GM19395 (cell line): ENCODE results near the gene MGAT3.

Experiments used
- ATAC-seq: cut with Tn5 transposase; IDR thresholded peaks from one replicate; pipeline ENCODE4 v1.9.1; 2021; ENCODE audit warnings: mild to moderate bottlenecking, moderate library complexity; ENCODE audit not compliant: unreplicated experiment

MGAT3 gene

DNA sequence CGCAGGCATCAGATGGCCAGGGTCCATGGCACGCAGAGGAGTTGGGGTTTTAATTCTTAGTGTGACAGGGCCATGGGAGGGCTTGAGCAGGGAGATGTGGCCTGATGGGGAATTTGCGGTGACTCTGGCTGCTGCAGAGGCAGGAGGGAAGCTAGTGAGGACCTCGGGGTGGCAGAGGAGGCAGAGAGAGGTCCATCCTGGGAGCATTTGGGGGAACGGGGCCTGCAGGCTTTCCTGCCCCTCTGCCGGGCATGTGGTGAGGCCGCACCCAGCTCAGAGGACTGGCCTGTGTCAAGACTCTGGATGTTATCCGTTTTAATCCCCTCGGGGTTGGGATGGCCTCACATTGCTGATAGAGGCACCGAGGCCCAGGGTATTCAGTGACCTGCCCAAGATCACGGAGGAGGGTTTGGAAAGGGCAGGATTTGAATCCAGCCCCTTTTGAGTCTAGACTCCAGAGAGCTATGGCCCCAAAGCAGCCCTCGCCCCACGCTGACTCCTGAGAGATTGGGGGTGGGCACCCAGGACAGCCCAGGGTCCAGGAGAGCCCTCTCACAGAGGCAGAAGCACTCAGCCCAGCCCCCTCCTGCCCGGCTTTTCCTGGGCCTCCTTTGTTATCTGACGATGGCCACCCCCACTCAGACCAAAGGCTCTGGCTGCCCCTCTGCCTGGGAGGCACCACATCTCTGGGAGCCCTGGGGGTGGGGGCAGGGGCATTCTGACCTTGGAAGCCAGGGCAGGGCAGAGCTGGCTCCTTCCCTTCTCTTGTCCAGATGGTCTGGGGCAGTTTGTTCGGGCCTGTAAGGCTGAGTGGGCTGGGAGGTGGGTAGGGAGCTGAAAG, 13.9 kb downstream of the MGAT3 start:
- ATAC-seq = no peak

DNA sequence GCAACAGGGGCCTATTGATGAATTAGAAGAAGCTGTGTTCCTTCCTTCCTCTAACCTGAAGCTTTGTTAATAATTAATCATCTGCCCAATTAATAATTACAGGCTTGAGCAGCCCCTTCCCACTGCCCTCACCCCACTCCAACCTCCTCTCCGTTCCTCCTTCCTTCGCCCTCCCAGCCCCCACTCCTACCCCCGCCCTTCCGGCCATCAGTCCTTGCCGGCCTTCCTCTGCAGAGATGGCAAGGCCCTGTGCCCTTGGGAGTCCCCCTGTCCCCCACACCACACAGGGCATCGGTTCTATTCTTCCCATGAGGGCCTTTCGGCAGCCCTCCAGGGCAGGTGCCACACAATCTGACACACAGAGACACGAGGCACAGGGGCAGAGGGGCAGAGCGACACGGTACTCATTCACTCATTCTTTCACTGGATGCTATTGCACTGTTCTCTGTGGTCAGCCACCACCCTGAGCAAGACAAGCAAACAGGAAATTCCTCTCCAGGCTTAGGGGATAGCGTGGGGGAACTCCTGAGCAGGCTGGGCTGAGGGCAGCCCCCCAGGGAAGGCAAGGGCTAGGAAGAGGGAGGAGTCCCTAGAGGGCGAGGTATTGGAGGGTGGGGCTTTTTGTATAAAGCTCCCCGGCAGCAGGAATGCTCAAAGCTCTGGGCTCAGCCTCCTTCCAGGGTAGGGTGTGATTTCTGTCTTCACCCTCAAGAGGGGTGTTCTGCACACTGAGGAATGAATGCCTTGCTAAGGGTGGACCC, 14.7 kb downstream of the MGAT3 start:
- ATAC-seq = peak; percentile 55

DNA sequence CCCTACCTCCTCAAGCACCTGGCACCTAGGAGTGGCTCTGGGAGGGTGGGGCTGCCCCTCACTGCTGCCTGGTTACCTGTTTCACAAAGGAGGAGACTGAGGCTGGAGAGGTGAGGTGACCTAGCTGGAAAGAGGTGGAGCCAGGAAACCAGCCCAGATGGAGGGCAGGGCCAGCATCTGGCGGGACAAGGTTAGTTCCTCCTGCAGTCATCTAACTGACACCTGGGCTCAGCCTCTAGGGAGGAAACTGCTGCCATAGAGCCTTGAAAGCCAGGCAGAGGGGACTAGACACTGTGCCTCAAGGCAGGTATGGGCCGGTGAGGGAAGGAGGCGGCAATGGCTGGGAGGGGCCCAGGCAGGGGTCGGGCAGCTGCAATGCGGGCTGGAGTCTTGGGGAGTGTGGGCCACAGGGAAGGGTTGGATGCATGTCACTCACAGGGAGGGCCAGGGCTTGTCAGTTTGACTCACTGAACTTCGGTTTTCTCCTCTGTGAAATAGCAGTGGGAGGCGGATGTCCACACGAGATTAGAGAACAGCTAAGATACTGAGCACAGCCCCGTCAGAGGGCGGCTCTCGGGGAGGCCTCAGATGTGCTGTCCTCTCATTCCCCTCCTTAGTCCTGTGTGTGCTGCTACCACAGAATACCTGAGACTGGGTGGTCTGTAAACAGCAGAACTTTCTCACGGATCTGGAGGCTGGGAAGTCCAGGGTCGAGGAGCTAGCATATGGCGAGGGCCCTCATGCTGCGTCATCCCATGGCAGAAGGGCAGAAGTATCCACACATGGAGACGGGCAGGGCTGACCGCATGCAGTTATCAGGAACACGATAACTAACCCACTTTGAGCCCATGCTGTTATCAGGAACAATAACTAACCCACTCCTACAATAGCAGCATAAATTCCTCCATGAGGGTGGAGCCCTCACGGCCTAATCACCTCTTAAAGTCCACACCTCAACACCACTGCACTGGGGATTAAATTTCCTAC, 16.1 kb downstream of the MGAT3 start:
- no peak for ATAC-seq

DNA sequence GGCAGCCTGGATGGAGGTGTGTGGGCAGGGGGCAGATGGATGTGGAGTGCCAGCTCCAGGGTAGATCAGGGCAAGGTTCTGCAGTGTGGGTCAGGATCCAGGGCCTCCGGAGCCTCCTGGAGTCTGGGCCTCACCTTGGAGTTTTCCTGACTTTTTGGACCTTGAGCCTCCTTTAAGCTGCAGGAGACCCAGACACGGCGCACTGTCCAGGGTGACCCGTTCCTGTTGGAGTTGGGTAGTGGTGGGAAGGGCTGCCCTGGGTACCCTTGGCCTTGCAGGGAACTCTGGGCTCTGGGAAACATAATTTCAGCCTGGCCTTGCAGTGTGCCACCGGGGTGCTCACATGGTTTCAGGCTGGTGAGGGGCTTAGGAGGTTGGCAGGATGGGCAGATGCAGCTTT, 17.0 kb downstream of the MGAT3 start:
- no peak for ATAC-seq

DNA sequence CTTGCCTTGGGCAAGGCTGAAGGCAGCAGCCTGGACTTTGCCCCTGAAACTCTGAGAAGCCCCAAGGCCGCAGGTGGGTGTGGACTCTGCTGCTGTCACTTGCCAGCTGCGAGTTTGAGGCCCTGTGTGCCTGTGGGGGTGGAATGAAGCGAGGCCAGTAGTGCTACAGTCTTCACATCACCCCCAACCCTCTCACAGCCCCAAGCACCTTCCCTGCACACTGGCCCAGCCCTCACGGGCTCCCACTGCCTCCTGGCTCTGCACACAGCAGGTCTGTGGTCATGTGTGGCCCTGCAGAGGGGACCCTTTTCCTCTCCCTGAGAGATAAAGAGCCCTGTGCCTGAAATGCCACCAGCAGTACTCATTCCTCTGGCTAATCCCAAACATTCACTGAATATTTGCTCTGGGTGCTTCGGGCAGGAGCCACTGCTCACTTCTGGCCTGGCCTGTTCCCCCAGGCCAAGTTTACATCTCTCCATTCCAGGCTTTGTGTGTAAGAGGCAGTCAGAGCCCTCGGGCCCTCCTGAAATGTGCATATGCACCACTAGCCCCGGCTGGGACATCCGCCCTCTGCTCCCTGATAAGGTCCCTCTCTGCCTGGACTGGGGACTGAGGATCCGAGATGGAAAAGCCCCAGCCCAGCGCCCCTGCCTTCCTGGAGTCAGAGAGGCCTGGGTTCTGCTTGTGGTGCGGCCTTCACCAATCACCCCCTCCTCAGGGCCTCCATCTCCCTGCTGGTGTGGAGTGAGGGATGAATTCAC, 17.7 kb downstream of the MGAT3 start:
- ATAC-seq = no peak

DNA sequence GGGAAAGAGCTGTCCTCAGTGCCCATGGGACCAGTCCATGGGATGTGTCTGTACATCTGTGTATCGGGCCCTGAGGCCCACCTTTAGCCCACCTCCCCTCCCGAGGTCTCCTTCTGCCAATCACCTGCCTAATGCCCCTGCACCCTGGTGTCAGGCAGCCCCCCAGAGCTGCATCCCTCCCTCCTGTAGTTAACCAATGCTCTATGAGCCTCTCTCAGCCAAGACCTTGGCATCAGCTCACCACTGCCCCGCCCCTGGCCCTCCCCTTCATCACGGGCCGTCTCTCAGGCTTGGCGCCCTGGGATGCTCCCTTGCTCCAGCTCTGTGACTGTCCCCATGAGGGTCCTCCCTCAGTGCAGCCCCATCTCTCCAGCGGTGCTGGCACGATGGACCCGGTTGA, 18.5 kb downstream of the MGAT3 start:
- ATAC-seq = no peak

DNA sequence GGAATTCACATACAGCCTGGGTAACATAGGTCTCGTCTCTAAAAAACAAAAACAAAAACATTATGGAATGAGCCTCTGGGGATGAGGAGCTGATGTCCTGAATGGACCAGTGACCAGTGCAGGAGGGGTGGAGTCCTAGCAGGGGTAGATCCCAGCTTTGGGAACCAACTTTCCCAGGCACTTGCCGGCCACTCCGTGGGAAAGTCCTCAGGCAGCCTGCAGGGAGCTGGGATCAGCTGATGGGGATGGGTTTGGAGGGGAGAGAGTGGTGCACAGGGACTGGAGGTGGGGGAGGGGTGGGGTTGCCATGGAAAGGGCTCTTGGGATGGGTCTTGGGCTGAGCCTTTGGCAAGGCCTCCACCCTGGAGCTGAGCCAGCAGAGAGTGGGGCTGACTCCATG, 19.1 kb downstream of the MGAT3 start:
- ATAC-seq = no peak

DNA sequence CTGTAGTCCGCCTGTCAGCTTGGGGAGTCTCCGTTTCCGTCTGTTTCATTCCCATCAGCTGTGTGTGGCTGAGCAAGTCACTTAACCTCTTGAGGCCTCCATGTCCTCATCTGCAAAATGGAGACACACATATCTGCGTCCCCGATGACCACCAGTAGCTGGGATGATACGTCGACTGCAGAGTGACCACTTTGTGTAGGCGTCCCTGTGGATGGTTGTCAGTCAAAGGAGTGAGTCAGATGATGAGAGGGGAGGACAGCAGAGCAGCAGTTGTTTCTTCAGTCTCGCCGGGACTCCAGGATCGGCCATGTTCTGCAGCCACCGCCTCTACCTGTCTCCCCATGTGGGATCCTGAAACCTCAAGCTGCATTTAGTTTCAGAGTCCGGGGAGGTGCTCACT, 19.9 kb downstream of the MGAT3 start:
- ATAC-seq = no peak

DNA sequence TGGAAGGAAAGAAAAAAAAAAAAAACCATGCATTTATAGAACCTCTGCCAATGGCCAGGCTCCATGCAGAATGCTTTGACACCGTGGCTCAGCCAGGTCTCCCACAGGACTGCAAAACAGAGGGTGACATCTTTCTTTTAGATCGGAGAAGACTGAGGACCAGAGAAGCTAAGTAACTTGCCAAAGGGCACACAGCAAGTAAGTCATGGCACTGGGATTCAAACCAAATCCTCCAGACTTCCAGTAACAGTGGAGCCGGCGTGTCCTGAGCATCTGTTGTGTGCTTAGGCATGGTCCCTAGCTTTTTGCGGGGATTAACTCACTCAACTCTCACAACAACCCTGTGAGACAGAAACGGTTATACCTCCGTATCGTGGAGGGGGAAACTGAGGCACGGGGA, 20.7 kb downstream of the MGAT3 start:
- ATAC-seq = no peak

DNA sequence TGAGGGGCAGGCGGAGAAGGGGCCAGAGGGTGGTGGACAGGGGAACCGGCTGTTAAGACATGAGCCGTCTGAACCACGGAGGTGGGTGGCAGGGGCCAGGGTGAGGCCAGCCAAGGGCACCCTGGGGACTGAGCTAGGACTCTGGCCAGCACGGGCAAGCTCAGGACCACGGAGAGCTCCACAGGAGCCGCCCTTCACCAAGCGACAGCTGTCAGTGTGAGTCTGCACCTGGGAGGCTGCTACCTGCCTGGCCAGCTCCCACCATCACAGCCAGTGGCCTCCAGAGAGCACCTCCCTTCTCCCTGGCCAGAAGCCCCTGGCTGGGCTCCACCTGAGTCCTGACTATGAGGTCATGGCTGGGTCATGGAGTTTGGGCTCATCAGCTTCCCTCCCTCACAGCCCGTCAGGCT, 21.6 kb downstream of the MGAT3 start:
- no peak for ATAC-seq

DNA sequence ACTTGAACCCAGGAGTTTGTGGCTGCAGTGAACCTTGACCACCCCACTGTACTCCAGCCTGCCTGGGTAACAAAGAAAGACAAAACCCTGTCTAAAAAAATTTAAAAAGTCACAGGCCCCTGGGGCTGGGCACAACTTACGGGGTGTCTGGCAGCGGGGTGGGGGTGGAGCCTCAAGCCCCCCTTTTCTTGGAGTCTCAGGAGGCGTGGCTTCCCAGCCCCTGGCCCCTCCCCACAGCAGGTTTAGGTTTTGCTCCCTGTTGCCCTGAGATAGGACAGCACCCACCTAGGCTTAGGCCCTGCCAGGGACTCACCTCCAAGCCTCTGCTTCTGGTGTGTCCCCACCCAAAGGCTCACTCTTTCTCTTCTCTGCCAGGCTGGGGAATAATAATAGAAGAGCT, 22.4 kb downstream of the MGAT3 start:
- no peak for ATAC-seq

DNA sequence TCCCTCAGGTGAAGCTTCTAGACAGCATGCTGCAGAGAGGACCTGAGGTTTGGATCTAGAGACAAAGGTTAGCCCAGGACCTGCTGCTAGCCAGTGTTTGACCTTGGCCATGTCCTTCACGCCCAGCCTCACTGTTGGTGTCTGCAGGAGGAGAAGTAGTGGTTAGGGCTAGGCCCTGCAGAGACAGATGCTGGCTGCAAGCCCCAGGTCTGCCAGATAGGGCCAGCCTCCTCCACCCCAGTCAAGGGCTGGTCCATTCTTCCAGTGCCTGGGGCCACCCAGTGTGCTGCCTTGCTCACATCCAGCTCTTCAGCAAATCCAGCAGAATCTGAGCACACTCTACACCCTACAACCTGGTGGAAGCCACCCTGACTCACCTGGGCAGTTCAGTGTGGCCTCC, 23.7 kb downstream of the MGAT3 start:
- ATAC-seq = no peak

DNA sequence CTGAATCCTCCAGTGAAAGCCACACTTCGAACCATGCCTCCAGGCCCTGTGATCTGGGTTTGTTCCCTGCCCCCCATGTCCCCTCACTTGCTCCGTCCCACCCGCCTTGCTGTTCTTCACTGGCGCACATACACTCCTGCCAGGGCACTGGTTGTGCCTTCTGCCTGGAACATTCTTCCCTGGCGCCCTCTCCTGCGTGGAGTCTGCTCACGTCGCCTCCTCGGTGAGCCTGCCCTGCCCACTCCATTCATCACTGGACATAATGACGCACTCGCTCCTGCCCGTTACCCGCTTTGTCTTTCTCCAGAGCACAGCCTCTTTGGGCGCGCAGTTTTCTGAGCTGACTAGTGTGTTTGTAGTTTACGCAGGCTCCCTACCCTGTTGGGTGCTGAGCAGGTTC, 24.2 kb downstream of the MGAT3 start:
- no peak for ATAC-seq

DNA sequence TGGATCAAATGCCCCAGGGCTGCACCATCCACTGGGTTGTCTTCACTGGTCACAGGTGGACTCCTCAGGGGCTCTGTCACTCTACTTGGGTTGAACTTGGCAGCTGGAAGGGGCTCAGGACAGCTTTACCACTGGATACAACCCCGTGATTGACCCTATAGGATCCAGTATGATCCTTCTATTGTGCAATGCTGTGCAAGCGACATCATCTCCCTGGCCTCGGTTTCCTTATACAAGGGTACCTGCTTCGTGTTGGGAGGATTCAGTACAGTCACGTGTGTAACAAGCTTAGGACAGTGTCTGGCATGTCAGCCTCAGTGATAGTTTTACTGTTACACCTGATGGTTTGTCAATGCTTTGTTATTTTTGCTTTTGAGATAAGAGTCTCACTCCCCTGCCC, 24.8 kb downstream of the MGAT3 start:
- no peak for ATAC-seq

DNA sequence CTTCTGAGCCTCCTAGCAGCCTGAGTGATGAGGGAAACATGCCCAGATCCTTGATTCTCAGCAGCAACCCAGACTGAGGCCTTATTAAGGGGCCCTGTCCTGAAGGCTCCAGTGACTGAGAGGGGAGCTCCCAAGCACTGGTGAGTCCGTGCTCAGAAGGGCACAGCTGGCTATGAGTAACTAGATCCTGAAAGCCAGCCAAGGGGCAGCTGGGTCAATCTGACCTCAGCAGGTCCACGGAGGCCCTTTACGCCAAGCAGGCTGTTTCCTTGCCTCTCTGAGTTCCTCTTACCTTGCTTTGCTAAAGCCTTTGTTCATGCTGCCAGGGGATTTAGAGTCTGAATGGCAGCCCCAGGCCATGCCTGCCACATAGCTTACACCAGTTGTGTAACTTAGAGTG, 26.0 kb downstream of the MGAT3 start:
- no peak for ATAC-seq

DNA sequence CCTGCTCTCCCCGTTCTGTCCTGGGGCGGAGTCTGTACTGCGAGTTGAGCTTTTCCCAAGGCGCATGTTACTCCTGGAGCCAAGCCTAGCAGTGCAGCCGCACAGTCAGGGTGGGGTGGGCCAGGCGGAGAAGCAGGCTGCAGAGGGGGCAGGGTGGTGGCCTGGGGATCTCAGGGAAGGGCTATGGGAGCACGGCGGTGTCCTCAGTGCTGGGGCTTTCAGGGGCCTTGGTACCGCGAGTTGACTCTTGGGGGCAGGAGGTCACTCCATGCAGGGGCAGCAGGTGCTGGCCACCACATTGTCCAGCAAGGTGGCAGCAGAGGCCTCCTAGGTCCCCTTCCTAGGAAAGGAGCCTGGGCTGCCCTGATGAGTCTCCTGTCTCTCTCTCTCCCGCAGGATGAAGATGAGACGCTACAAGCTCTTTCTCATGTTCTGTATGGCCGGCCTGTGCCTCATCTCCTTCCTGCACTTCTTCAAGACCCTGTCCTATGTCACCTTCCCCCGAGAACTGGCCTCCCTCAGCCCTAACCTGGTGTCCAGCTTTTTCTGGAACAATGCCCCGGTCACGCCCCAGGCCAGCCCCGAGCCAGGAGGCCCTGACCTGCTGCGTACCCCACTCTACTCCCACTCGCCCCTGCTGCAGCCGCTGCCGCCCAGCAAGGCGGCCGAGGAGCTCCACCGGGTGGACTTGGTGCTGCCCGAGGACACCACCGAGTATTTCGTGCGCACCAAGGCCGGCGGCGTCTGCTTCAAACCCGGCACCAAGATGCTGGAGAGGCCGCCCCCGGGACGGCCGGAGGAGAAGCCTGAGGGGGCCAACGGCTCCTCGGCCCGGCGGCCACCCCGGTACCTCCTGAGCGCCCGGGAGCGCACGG, 30.4 kb downstream of the MGAT3 start:
- ATAC-seq = no peak

DNA sequence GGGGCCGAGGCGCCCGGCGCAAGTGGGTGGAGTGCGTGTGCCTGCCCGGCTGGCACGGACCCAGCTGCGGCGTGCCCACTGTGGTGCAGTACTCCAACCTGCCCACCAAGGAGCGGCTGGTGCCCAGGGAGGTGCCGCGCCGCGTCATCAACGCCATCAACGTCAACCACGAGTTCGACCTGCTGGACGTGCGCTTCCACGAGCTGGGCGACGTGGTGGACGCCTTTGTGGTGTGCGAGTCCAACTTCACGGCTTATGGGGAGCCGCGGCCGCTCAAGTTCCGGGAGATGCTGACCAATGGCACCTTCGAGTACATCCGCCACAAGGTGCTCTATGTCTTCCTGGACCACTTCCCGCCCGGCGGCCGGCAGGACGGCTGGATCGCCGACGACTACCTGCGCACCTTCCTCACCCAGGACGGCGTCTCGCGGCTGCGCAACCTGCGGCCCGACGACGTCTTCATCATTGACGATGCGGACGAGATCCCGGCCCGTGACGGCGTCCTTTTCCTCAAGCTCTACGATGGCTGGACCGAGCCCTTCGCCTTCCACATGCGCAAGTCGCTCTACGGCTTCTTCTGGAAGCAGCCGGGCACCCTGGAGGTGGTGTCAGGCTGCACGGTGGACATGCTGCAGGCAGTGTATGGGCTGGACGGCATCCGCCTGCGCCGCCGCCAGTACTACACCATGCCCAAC, 31.2 kb downstream of the MGAT3 start:
- ATAC-seq = no peak

DNA sequence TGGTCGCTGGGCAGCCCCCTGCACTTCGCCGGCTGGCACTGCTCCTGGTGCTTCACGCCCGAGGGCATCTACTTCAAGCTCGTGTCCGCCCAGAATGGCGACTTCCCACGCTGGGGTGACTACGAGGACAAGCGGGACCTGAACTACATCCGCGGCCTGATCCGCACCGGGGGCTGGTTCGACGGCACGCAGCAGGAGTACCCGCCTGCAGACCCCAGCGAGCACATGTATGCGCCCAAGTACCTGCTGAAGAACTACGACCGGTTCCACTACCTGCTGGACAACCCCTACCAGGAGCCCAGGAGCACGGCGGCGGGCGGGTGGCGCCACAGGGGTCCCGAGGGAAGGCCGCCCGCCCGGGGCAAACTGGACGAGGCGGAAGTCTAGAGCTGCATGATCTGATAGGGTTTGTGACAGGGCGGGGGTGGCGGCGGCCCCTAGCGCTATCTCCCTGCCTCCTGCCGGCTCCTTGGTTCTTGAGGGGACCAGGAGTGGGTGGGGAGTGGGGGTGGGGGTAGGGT, 31.8 kb downstream of the MGAT3 start:
- ATAC-seq = no peak
